T-cell (primary cell): ENCODE results near the gene ZFC3H1. TPM values are rescaled to one million over a fixed set of nuclear protein-coding genes. Genes with fewer than 3 reads are reported as not detected.
A peak's percentile ranks its signal among the peaks of the same experiment; 100 is the strongest.

ENCODE experiments used
- ATAC-seq, 4 experiments: fragments of 200-7000 bp in 3 of 4; fragments of 150-1000 bp in 1 of 4; cut with Tn5 transposase; replicated peaks in 1 of 4; 1 replicate in 3 of 4; 2 replicates in 1 of 4; pipeline ENCODE4 v1.10.0; 2021; ENCODE audit warnings: moderate library complexity in 3 of 4, mild to moderate bottlenecking in 2 of 4, moderate number of reproducible peaks in 1 of 4
- CTCF ChIA-PET, 2 donors: fragments of 300-600 bp; sonication (Branson Sonifier 250); formaldehyde crosslinking; loops; one replicate each; lab custom pipeline; 2022; ENCODE audit warnings: antibody characterized with exemption in 2 of 2; lab: Charles Lee
- POLR2A ChIA-PET, 2 donors: fragments of 300-600 bp; sonication (Branson Sonifier 250); formaldehyde crosslinking; loops; one replicate each; lab custom pipeline; 2022; ENCODE audit warnings: antibody characterized with exemption in 2 of 2; lab: Charles Lee
- DNase-seq, 35 experiments: peaks; one replicate each; pipeline versions ENCODE4 v3.0.0 to v3.0.0-alpha.2; 2013 to 2023
- H3K27ac ChIP-seq: one replicate; pipeline ENCODE4 v1.5.1; 2013; ENCODE audit warnings: low read length
- H3K27me3 ChIP-seq, 2 experiments: replicated peaks in 1 of 2; 1 replicate in 1 of 2; 2 replicates in 1 of 2; pipeline versions ENCODE4 v1.6.1 to v1.7.0; 2013; ENCODE audit warnings: low read length in 1 of 2, mixed read lengths in 1 of 2; ENCODE audit not compliant: control insufficient read depth in 2 of 2, insufficient read depth in 2 of 2; ENCODE audit errors: extremely low read depth in 1 of 2
- H3K36me3 ChIP-seq, 2 donors: 1 replicate in 1 of 2; 2 replicates in 1 of 2; pipeline versions ENCODE4 v1.6.1 to v1.7.0; 2013; ENCODE audit warnings: low read length in 1 of 2; ENCODE audit not compliant: control insufficient read depth in 2 of 2, insufficient read depth in 1 of 2; ENCODE audit errors: extremely low read depth in 1 of 2
- H3K4me1 ChIP-seq, 2 experiments: 1 replicate in 1 of 2; 2 replicates in 1 of 2; pipeline versions ENCODE4 v1.6.1 to v1.7.0; 2013; ENCODE audit warnings: low read length in 2 of 2, mixed read lengths in 1 of 2; ENCODE audit not compliant: insufficient read depth in 2 of 2, control insufficient read depth in 1 of 2; ENCODE audit errors: extremely low read depth in 1 of 2
- H3K4me3 ChIP-seq, 2 donors: 1 replicate in 1 of 2; 2 replicates in 1 of 2; pipeline versions ENCODE4 v1.5.1 to v1.7.0; 2013; ENCODE audit warnings: mild to moderate bottlenecking in 2 of 2, low read length in 1 of 2, moderate library complexity in 1 of 2; ENCODE audit not compliant: control insufficient read depth in 1 of 2; ENCODE audit errors: extremely low read depth in 1 of 2
- H3K9me3 ChIP-seq: 2 replicates; pipeline ENCODE4 v1.7.0; 2013
- H3K27ac Mint-ChIP-seq, 2 donors: one replicate each; pipeline ENCODE4 v1.8.0; 2020 to 2021; ENCODE audit warnings: mild to moderate bottlenecking in 2 of 2, mixed read lengths in 2 of 2
- H3K27me3 Mint-ChIP-seq, 2 donors: one replicate each; pipeline ENCODE4 v1.8.0; 2021 to 2022; ENCODE audit warnings: mixed read lengths in 2 of 2
- H3K36me3 Mint-ChIP-seq: one replicate; pipeline ENCODE4 v1.8.0; 2021; ENCODE audit warnings: mixed read lengths
- H3K4me1 Mint-ChIP-seq, 3 donors: one replicate each; pipeline ENCODE4 v1.8.0; 2020 to 2022; ENCODE audit warnings: mixed read lengths in 3 of 3, mild to moderate bottlenecking in 1 of 3
- H3K4me3 Mint-ChIP-seq, 3 donors: one replicate each; pipeline ENCODE4 v1.8.0; 2020 to 2022; ENCODE audit warnings: mild to moderate bottlenecking in 3 of 3, mixed read lengths in 3 of 3, moderate library complexity in 3 of 3
- H3K9me3 Mint-ChIP-seq, 3 donors: one replicate each; pipeline ENCODE4 v1.8.0; 2020 to 2022; ENCODE audit warnings: mixed read lengths in 3 of 3
- WGBS: methylation state at CpG from one replicate; pipeline ENCODE4 v1.1.5; 2013; ENCODE audit warnings: missing lambda C conversion rate; ENCODE audit not compliant: insufficient coverage; 5-methylcytosine and 5-hydroxymethylcytosine counted together
- total RNA-seq, 35 experiments: library from RNA in 6 of 35; stranded (reverse) in 6 of 35; fragments of 120-200 nt in 1 of 35; gene quantifications; one replicate each; pipeline versions ENCODE4 v1.2.1 to v1.2.4 and lab custom pipeline; 2013 to 2026

The ZFC3H1 gene
- total RNA-seq, 5 donors from 2014 or later (not counting 1 experiment from before 2014, with no cell fraction given), result 85.5 to 146 (median 106) TPM

DNA sequence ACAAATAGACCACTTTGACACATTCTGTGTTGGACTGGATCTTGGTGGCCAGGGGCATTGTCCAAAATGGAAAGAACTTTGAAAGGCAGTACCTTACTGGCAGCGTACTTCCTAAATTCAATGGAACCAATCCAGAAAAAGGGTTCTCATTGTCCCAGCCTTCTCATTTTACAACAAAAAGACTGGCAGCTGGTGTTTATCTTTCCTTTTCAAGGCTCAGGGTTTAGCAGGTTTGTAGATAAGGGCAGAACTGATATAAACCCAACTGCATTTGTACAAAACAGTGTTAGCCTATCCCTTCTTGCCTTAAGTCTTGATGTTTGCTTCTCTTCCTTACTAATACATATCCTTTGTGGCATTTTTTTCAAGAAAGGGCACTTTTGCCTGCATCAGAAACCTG, 8.2 kb upstream of the ZFC3H1 start:
- peaks cover 17% of the 10 kb centered on the region for H3K36me3 Mint-ChIP-seq
- H3K4me1 ChIP-seq, result no peaks in the 10 kb centered on the region
- DNase-seq (no peak), ATAC-seq (no peak)
- no peaks in the 10 kb centered on the region for H3K9me3 ChIP-seq
- POLR2A ChIA-PET, result interaction anchor here in 1 of 2 donors (0.9 kb wide), 1 partner anchor 15 kb away, joined by 4 read pairs; no protein-coding TSS in a partner anchor
- H3K27ac ChIP-seq, result no peak overlapping the region
- H3K4me3 Mint-ChIP-seq, result no peak overlapping the region
- peaks cover 20 to 30% (median 21%) of the 10 kb centered on the region in 3 donors for H3K4me1 Mint-ChIP-seq
- H3K27me3 ChIP-seq, result no peaks in the 10 kb centered on the region
- H3K27me3 Mint-ChIP-seq, result no peaks in the 10 kb centered on the region
- CTCF ChIA-PET, result no interaction called here
- peaks cover 0 to 4% (median 0%) of the 10 kb centered on the region in 3 donors for H3K9me3 Mint-ChIP-seq
- H3K4me3 ChIP-seq, result no peak overlapping the region
- no peak overlapping the region for H3K27ac Mint-ChIP-seq
- no CpG with 5 or more reads among the region's 1 CpG for WGBS
- no peaks in the 10 kb centered on the region for H3K36me3 ChIP-seq

DNA sequence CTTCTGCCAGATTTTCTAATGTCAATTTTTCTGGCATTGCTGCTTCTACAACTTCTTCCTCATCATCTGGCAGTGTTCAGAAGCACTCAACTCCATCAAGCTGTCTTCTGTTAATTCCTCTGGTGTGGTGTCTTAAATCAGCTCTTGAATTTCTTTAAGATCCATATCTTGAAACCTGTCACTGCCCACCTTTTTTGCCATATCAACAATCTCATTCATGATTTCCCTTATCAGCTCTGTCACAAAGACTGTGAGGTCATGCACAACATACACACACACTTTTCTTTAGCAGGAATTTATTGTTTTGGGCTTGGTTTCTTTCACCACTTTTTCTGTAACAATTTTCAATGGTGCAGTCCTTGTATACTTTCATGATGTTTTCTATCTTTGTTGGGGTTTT, 7.7 kb upstream of the ZFC3H1 start:
- H3K4me3 Mint-ChIP-seq, result no peak overlapping the region
- Histone ChIP-seq H3K27me3 (no peaks in the 10 kb centered on the region), H3K4me3 (no peak overlapping the region), H3K36me3 (no peaks in the 10 kb centered on the region), H3K9me3 (no peaks in the 10 kb centered on the region), H3K4me1 (no peaks in the 10 kb centered on the region), H3K27ac (no peak overlapping the region)
- H3K9me3 Mint-ChIP-seq, result peaks cover 0 to 4% (median 0%) of the 10 kb centered on the region in 3 donors
- peaks cover 20 to 30% (median 21%) of the 10 kb centered on the region in 3 donors for H3K4me1 Mint-ChIP-seq
- H3K27ac Mint-ChIP-seq, result peak overlapping the region in 1 of 2 donors; percentile 5
- ChIA-PET POLR2A (no interaction called here), CTCF (no interaction called here)
- no peak for DNase-seq
- H3K27me3 Mint-ChIP-seq, result no peaks in the 10 kb centered on the region
- H3K36me3 Mint-ChIP-seq, result peaks cover 12% of the 10 kb centered on the region
- ATAC-seq, result no peak

DNA sequence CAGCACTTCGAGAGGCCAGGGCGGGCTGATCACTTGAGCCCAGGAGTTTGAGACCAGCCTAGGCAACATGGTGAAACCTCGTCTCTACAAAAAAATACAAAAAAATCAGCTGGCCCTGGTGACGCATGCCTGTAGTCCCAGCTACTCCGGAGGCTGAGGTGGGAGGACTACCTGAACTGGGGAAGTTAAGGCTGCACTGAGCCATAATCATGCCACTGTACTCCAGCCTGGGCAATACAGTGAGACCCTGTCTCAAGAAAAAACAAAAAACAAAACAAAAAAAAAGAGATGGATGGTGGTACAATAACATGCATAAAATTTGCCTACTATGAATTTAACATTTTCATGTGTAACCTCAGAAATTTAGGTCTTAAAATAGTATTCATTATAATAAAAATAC, 2.6 kb upstream of the ZFC3H1 start:
- ChIA-PET POLR2A (interaction anchor here in 1 of 2 donors (0.7 kb wide), 1 partner anchor 19 kb away, joined by 3 read pairs; no protein-coding TSS in a partner anchor), CTCF (interaction anchor here in 1 of 2 donors (1.8 kb wide), 1 partner anchor 19 kb away, joined by 4 read pairs; no protein-coding TSS in a partner anchor)
- peaks cover 0 to 4% (median 0%) of the 10 kb centered on the region in 3 donors for H3K9me3 Mint-ChIP-seq
- Histone ChIP-seq H3K27me3 (no peaks in the 10 kb centered on the region), H3K27ac (peak overlapping the region; percentile 98), H3K4me1 (peaks cover 6 to 17% of the 10 kb centered on the region in 2 experiments), H3K36me3 (no peaks in the 10 kb centered on the region), H3K9me3 (no peaks in the 10 kb centered on the region), H3K4me3 (no peak overlapping the region)
- peak overlapping the region; percentile 93 to 99 for H3K27ac Mint-ChIP-seq
- H3K4me1 Mint-ChIP-seq, result peaks cover 41 to 51% (median 42%) of the 10 kb centered on the region in 3 donors
- H3K4me3 Mint-ChIP-seq, result no peak overlapping the region
- H3K27me3 Mint-ChIP-seq, result no peaks in the 10 kb centered on the region
- 100% methylated on average over 1 of the region's 5 CpGs for WGBS
- ATAC-seq, result no peak
- no peak for DNase-seq
- peaks cover 16% of the 10 kb centered on the region for H3K36me3 Mint-ChIP-seq

DNA sequence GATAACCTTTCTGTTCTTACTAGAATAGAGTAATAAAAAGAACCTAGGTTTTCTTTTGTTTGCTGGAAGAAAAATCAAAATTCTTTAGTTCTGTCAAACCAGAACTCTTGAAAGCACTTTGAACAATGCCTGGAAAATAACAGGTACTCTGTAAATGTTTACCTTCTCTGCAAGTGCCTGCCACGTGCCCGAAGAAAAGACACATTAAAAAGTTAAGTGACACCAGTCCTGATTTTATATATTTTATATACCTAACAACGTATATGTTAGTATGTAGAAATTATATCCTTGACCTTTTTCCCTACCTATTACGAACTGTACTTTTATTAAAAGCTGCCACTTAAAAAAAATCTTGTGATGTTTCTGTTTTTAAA, 1.4 kb upstream of the ZFC3H1 start:
- H3K4me3 ChIP-seq, result peak overlapping the region; percentile 82 to 99
- ChIA-PET POLR2A (interaction anchor here (0.5 to 1.0 kb wide), 3 partner anchors 17 to 89 kb away, joined by 3 to 4 read pairs (median 3); partner anchors contain the start of genes RAB21 (in 1 of the 2) and TMEM19 (in 1 of the 2)), CTCF (interaction anchor here in 1 of 2 donors (1.2 to 3.0 kb wide), 3 partner anchors 20 to 28 kb away, joined by 4 to 46 read pairs (median 14); partner anchors contain the start of gene TMEM19)
- H3K9me3 ChIP-seq, result no peaks in the 10 kb centered on the region
- peak overlapping the region; percentile 98 for H3K27ac ChIP-seq
- no peaks in the 10 kb centered on the region for H3K27me3 Mint-ChIP-seq
- peak overlapping the region; percentile 93 to 99 for H3K27ac Mint-ChIP-seq
- ATAC-seq (no peak), DNase-seq (peak in 1 of 35 experiments; percentile 14)
- peaks cover 46 to 53% (median 48%) of the 10 kb centered on the region in 3 donors for H3K4me1 Mint-ChIP-seq
- peaks cover 0 to 3% of the 10 kb centered on the region in 2 donors for H3K36me3 ChIP-seq
- peaks cover 12 to 23% of the 10 kb centered on the region in 2 experiments for H3K4me1 ChIP-seq
- peaks cover 0 to 4% (median 0%) of the 10 kb centered on the region in 3 donors for H3K9me3 Mint-ChIP-seq
- H3K36me3 Mint-ChIP-seq, result peaks cover 16% of the 10 kb centered on the region
- H3K27me3 ChIP-seq, result no peaks in the 10 kb centered on the region
- H3K4me3 Mint-ChIP-seq, result peak overlapping the region; percentile 93 to 100 (median 98)
- no CpG with 5 or more reads among the region's 4 CpGs for WGBS

DNA sequence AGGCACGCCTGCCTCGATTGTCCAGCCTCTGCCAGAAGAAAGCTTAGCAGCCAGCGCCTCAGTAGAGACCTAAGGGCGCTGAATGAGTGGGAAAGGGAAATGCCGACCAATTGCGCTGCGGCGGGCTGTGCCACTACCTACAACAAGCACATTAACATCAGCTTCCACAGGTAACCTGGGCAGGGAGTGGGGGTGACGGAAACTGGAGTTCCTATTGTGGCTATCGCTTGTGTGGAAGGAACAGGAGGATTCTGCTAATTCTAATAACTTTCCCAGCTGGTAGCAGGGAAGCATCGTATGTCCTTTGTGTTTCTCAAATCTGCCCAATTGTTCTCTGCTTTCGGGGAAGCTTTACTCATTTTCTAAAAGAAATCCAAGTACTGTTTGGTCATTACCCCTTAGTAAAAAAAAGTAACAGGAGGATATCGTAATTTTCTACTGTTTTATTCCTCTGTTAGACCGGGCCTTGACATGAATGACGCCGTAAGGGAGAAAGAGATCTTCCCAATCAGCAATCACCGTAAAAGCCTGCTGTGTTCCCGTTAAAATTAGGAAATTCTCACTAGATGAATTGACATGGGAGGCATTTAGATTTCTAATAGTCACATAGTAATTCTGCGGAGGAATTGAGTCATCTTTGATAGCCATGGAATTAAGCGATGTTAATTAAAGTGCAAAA, 902 bp upstream of the ZFC3H1 start:
- Histone ChIP-seq H3K36me3 (peaks cover 0 to 7% of the 10 kb centered on the region in 2 donors), H3K4me1 (peaks cover 12 to 23% of the 10 kb centered on the region in 2 experiments), H3K4me3 (peak overlapping the region; percentile 82 to 99), H3K27me3 (no peaks in the 10 kb centered on the region), H3K9me3 (no peaks in the 10 kb centered on the region), H3K27ac (peak overlapping the region; percentile 98)
- DNase-seq, result no peak
- peak overlapping the region; percentile 93 to 100 (median 98) for H3K4me3 Mint-ChIP-seq
- H3K27me3 Mint-ChIP-seq, result no peaks in the 10 kb centered on the region
- ATAC-seq, result peak; percentile 18 to 23 (median 20)
- peak overlapping the region; percentile 93 to 99 for H3K27ac Mint-ChIP-seq
- H3K4me1 Mint-ChIP-seq, result peaks cover 50 to 57% (median 52%) of the 10 kb centered on the region in 3 donors
- CTCF ChIA-PET, result interaction anchor here (0.5 to 3.5 kb wide), 9 partner anchors 20 to 182 kb away, joined by 3 to 46 read pairs (median 4); partner anchors contain the start of gene TMEM19 (in 2 of the 2)
- POLR2A ChIA-PET, result interaction anchor here (1.0 to 3.2 kb wide), 8 partner anchors 16 to 175 kb away, joined by 3 to 57 read pairs (median 7); partner anchors contain the start of genes RAB21 (in 2 of the 2), TMEM19 (in 2 of the 2) and TBC1D15 (in 1 of the 2)
- H3K9me3 Mint-ChIP-seq, result peaks cover 0 to 4% (median 0%) of the 10 kb centered on the region in 3 donors
- WGBS, result 0% methylated on average over 1 of the region's 20 CpGs
- H3K36me3 Mint-ChIP-seq, result peaks cover 19% of the 10 kb centered on the region
